Epithelial cell of esophagus (primary cell): Measurements from ENCODE around the gene IRAG1.

Experiments used
- DNase-seq: peaks from one replicate; pipeline ENCODE4 v3.0.0; 2010; ENCODE audit warnings: low read depth
- H3K4me3 ChIP-seq: 2 replicates; pipeline ENCODE4 v1.5.1; 2011; ENCODE audit warnings: mild to moderate bottlenecking, low read length, control low read depth
- CTCF ChIP-seq: IDR thresholded peaks from 2 replicates; pipeline ENCODE4 v1.5.1; 2011; ENCODE audit warnings: low read depth, mild to moderate bottlenecking, low read length, control low read depth, inconsistent platforms; ENCODE audit not compliant: insufficient read depth; ENCODE audit errors: missing control alignments

Gene IRAG1

DNA sequence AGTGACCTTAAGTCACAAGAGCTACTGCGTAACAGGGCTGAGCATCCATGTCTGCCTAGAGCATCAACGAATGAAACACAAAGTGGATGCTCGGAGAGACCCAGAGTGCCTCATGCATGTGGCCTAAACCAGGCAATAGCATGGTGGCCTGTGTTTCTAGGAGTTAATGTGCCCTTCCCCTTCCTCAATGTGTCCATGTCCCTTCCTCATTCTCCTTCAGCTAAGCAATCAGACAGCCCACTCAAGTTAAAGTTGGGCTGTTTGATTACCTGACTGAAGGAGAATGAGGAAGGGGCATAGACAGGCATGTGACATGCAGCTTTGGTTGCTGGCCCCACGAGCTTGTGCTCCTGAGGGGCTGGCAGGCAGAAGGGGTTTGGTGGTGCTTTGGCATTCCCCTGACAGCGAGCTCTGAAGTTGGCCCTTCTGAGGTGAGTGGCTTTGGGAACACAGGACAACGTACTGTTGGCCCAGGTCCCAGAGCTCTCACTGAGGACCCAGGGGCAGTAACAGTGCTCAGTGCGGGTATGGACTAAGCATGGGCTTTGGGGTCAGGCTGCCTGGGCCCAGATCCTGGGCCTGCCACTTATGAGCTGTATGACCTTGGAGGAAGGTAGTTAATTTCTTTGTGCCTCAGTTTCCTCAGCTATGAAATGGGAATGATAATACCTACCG, 46.7 kb downstream of the IRAG1 start:
- H3K4me3 ChIP-seq: no peak overlapping the region

DNA sequence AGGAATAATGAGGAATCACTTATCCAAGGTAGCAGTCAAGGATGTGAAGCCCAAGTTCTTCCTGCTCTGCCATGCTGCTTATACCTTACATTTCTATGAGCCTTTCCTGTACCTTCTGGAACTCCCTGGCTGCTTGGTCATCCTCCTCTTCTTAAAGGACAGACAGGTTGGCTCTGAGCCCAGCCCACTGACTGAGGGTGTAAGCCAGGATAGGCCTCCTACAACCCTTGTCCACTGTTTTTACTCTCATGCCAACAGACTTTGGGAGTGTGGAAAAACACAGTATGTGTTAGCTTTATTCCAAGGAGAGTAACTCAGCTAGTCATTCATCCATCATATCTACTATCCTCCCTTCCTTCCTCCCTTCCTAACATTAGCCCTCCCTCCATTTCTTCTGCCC, 47.5 kb downstream of the IRAG1 start:
- no peak for DNase-seq
- TF ChIP-seq CTCF: no peak
- no peak overlapping the region for H3K4me3 ChIP-seq

More for the DNA sequence above, 46.7 kb downstream of the IRAG1 start:
- no peak for TF ChIP-seq CTCF
- no peak for DNase-seq

DNA sequence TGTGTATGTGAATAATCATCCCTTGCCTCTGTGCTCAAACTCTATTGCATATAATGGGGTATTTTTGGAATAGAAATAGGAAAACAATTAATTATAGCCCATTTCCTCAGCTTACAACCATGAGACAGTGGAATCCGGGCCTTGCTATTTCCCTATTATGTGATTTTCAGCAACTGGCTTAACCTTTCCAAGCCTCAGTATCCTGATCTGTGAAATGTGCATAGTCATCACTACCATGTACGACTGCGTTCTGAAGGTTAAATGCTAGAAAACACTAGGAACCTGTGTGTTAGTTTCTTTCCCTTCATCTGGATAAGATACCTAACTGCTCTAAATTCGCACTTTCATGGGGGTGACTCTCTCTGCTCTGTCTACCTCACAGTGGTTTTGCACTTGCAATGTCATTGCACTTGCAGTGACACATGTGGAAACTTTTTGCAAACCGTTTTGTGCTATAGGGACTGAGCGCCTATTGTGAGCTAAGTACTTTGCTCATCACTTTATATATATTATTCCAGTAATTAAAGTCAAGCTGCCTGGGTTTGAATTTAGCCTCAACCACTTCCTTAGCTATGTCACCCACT, 48.3 kb downstream of the IRAG1 start:
- no peak overlapping the region for H3K4me3 ChIP-seq
- no peak for TF ChIP-seq CTCF
- DNase-seq: no peak
